GM10847 (cell line): ENCODE measurements around the gene RSAD1.

Experiments used
- POLR2A ChIP-seq: IDR thresholded peaks from 2 replicates; pipeline ENCODE4 v1.6.1; 2011; ENCODE audit not compliant: insufficient read length; ENCODE audit errors: extremely low read depth

Gene RSAD1

DNA sequence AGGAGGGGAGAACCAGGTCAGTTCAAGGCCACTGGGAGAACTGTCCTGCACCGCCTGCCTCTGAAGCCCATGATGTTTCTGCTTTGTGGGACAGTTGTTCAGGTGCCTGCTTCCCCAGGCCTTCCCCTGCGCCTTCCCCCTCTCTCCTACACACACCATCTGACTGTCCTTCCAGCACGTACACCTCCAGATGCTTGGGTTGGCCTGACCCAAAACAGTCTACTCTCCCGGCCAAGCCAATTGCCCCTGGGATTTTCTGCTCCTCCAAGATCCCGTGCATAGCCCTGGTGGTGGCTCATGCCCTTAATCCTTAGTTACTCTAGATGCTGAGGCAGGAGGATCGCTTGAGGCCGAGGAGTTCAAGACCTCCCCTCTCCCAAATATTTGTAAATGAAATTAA, 684 bp upstream of the RSAD1 start:
- no peak for TF ChIP-seq POLR2A

DNA sequence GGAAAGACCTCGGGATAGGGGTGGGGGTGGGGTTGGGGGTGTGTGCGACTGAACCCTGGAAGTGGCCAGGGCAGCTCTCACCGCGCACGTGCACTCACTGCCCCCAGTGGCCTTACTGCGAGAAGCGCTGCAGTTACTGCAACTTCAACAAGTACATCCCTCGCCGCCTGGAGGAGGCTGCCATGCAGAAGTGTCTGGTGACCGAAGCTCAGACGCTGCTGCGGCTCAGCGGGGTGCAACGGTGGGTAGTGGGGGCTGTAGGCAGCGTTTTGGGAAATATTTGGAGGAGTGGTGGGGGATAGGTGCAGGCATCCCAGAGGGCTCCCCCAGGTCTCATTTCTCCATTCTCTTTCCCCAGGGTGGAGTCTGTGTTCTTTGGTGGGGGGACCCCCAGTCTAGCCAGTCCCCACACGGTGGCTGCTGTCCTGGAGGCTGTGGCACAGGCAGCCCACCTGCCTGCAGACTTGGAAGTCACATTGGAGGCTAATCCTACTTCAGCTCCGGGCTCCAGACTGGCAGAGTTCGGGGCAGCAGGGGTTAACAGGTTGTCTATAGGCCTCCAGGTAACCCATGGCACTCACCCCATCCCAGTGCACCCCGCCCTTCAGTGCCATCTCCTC, 972 bp downstream of the RSAD1 start:
- no peak for TF ChIP-seq POLR2A

DNA sequence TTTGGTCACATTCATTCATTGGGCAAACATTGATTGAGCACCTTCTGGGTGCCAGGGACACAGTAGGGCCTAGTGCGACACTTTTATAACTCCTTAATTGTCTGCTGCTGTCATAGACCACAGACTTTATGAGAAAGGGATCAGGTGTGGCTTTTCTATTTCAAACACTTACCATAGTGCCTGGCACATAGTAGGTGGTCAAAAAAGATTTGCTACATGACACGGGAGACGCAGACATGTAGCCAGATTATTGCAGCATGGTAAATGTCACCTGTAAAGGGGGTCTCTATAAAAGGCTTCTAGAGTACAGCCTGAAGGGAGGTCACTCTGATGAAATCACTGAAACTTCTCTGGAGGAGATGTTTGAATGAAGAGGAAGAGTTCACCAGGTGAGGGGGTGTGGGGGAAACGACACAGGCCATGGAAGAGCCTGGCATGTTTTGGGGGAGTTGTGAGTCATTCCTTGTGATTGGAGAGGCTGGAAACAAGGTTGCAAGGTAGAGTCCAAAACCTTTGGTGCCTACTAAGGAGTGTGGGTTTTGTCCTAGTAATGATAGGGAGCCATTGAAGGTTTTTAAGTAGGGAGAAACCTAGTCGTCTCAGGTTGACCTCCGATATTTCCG, 1.6 kb downstream of the RSAD1 start:
- no peak for TF ChIP-seq POLR2A

DNA sequence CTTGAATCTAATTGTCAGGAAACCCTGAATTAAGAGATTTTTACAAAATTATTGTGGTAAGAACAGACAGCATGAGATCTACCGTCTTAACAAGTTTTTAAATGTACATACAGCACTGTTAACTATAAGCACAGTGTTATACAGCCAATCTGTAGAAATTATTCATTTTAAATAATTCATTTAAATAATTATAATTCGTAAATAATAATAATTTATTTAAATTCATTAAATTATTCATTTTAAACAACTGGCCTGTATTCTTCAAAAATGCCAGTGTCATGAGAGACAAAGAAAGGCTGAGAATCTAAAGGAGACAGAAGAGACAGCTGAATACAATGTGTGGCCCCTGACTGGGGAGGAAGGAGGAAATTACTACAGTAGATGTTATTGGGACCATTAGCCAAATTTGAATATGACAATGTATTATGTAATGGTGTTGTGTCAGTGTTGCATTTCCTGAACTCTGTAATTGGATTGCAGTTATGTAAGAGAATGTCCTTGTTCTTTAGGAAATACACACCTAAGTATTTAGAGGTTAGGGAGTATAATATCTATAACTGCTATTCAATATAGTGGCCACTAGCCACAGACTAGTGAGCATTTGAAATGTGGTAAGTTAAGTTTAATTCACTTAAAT, 2.3 kb downstream of the RSAD1 start:
- no peak for TF ChIP-seq POLR2A

DNA sequence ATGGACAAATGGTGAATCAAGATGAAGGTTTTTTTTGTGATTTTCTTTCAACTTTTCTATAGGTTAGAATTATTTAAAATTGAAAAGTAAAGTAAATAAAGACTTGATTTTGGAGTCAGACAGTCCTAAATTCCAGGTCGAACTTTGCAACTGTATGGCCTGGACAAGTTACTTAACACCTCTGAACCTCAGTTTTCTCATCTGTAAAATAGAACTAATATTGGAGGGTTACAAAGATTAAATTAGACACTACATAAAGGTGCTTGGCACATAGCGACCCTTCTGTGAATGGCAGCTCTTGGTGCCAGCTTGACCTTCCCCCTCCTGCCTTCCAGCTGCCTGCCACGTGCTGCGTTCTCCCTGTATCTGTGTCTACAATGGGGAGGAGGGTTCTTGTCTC, 3.0 kb downstream of the RSAD1 start:
- no peak for TF ChIP-seq POLR2A

DNA sequence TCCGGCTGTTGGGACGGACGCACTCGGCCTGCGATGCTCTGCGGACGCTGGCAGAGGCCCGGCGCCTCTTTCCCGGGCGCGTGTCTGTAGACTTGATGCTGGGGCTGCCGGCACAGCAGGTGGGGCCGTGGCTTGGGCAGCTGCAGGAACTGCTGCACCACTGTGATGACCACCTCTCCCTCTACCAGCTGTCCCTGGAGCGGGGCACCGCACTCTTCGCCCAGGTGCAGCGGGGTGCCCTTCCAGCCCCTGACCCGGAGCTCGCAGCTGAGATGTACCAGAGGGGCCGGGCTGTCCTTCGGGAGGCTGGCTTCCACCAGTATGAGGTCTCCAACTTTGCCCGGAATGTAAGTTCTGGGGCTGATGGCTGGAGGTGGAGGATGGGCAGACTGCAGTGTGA, 3.5 kb downstream of the RSAD1 start:
- no peak for TF ChIP-seq POLR2A

DNA sequence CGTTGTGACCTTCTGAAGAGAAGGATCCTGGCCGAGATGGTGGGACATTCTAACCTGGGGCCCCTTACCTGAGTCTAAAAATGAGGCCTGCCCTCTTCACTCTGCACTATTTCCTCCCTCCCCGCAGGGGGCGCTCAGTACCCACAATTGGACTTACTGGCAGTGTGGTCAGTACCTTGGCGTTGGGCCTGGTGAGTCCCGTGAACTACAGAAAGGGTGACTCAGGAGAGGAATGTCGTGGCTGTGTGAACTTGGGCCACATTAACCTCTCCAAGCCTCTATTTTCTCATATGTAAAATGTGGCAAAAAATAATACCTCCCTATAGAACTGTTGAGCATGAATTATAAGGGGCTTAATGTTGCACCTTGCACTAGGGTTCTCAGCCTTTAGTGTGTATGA, 3.9 kb downstream of the RSAD1 start:
- TF ChIP-seq POLR2A: no peak

DNA sequence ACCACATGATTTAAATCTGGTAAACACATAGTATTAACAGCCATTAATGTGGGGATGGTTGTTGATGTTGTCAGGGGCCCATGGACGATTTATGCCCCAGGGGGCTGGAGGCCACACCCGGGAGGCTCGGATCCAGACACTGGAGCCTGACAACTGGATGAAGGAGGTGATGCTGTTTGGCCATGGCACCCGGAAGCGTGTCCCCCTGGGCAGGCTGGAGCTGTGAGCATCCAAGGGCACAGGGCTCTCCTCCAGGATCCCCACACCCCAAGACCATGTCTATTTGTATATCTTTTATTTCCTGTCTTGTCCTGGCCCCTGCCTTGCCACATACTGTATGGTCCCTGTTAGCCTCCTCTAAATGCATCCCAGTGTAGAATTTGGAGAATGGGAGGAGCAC, 4.6 kb downstream of the RSAD1 start:
- TF ChIP-seq POLR2A: no peak

DNA sequence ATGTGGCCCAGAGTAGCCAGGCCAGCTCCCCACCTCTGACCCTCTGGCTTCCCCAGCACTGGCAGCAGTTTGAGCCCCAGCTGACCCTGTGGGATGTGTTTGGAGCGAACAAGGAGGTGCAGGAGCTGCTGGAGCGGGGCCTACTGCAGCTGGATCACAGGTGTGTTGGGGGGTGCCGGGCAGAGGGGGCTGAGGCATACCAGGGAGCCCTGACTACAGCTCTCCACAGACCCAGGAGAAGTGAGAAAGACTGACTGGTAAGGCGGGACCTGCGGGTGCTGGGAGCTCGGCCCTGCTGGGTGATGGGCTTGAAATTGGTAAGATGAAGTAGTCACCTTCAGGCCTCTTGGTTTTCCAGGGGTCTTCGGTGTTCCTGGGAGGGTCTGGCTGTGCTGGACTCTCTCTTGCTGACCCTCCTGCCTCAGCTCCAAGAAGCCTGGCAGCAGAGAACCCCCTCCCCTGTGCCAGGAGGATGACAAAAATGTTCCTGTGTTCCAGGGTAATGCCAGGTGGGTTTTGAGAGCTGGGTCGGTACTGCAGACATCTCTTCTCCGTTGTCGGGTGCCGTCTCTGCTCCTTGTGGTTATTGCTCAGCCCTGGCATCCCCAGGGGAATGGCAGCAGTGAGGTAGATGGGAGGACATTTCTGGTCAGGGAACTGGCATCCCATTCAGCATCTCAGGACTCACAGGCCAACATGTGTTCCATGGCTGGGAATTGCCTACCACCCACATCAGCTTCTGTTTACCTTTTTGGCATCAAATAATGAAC, 5.9 kb downstream of the RSAD1 start:
- no peak for TF ChIP-seq POLR2A

DNA sequence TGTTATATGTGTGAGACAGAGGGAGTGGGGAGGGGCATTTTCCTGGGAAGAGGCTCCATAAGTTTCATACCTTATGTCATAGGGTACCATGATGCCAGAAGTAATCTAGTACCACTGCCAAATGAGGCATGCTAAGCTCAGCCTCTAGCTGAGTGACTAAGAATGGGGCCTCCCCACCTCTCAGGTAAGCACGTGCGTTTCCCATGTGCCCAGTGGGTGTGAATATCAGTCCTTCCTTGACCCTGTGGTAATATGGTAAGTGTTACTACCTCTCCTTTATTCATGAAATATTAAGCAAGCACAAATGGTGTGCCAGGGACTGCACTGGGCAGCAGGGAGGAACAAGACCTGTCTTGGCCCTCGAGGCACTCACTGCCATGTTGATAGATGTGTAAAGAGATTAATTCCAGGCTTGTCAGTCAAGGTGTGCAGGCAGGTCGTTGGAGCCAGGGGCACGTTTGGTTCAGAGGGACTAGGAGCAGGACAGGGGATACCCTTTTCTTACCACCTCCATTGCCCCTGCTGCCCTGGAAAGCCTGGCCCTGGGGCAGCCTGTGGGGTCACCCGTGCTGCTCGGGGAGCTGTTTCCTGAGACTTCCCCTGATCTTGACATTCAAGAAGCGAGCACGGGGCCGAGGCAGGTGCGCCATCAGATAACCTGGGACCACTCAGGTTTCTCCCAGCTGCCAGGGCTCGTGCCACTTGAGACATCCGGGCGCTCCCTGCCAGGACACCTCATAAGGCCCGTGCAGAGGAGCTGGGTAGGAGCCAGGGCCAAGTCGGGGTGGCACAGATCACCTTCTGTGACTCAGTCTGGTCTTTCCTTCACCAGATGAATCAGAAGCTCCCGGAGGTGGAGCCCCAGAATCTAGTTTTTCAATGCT, 8.8 kb downstream of the RSAD1 start:
- TF ChIP-seq POLR2A: no peak

DNA sequence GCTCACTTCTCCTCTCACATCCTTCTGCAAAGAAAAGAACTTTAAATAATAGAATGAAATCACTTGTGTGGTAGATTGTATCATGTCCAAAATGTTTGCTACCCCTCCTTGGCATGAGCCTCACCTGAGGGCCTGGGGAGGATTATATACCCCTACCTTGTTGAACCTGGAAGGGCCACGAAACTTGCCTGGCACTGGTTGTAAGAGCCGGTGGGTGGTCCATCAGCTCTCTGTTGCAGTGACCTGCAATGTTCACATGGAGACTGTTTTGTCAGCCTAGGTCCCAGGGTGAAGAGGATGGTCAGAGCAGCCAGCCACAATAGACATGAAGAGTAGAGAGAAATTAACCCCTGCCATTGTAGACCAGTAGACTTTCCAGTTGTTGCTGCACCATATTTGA, 10.2 kb downstream of the RSAD1 start:
- TF ChIP-seq POLR2A: no peak

DNA sequence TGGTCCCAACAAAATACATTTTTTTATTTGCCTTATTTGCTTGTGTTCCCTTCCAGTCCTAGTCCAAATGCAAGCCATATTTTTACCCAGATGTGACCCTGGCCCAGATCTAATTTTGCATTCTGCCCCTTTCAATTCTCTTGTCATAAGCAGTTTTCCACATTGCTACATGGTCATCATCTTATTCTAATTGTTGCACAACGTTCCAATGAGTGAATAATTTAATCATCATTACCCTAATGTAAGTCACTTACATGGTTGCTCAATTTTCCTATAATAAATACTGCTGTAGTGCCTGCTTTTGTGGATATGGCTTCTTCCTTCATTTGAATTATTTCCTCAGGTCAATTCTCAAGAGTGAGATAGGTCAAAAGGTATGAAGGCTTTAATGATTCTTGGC, 12.8 kb downstream of the RSAD1 start:
- TF ChIP-seq POLR2A: no peak

DNA sequence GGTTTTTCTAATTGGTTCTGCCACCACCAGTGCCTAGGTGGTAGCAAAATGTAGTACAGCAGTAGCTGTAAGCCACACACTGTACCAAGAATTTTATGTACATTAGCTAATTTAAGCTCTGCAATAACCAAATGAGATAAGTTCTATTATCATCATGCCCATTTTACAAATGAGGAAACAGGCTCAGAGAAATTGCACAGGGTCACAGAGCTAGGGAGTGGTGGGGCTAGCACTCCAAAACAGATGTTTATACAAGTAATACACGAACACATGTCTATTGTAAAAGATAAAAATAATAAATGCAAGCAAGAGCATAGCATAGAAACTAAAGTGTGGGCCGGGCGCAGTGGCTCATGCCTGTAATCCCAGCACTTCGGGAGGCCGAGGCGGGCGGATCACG, 13.6 kb downstream of the RSAD1 start:
- no peak for TF ChIP-seq POLR2A

DNA sequence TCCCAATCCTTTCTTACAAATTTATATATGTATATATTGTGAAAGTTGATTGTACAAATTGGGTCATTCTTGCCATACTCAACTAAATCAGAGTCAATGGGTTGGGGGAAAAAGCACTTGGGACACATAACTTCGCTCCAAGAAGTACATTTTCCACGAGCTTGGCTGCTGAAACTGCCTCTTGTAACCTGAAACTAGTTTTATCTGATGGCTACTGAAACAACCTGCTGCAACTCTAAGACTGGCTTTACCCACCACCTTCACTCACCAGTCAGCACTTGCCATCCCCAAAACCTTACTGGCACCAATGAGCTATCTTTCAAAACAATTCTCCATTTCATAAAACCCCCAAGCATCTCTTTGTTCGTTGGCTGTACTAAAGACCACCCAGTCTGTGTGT, 15.1 kb downstream of the RSAD1 start:
- no peak for TF ChIP-seq POLR2A

DNA sequence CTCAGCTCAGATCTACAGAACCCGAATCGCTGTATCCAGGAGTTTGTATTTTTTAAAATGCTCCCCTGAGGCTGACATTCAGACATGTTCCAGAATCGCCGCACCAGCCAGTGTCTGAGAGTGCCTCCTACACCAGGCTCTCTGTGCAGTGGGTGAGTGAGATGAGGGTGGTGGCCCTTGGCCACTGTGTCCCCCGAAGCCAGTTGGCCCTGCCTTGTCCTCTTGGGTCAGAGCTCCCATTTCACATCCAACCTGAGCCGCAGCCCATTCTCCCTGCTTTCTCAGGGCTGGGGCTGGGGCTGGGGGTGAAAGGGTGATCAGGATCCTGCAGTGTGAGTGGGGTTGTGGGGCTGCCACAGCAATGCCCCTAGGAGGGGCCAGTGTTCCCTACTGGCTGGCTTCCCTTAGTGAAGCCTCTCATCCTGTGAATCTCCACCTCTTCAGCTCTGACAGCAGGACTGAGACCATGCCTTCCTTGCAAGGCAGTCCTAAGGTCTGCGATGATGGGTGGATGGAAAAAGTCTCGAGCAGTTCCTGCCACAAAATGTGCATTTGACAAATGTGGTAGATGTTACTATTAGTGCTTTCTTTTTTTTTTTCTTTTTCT, 16.7 kb downstream of the RSAD1 start:
- TF ChIP-seq POLR2A: no peak
